HepG2 (cell line): ENCODE data around the gene CLEC20A. TPM values are rescaled to one million over a fixed set of nuclear protein-coding genes. Genes with fewer than 3 reads are reported as not detected.

Source experiments
- ATAC-seq: fragments of 200-7000 bp; cut with Tn5 transposase; 3 replicates; pipeline ENCODE4 v1.9.1; 2020; ENCODE audit warnings: mild to moderate bottlenecking, moderate library complexity
- BruUV-seq: library from RNA; stranded (reverse); fragments of 400-500 nt; replicated peaks from 2 replicates; lab custom pipeline; 2021; lab: Mats Ljungman, UMichigan
- CTCF ChIA-PET: fragments of 300-600 bp; formaldehyde crosslinking; extraction: SDS; loops from one replicate; lab custom pipeline; 2021; ENCODE audit warnings: low total read pairs, inconsistent platforms, low intra/inter-chr PET ratio; lab: Yijun Ruan, JAX
- POLR2A ChIA-PET: fragments of 350-600 bp; sonication (Branson Sonifier 250); formaldehyde crosslinking; loops from one replicate; lab custom pipeline; 2020; ENCODE audit warnings: antibody characterized with exemption, inconsistent platforms; lab: Yijun Ruan, JAX
- DNase-seq: peaks from one replicate; pipeline ENCODE4 v3.0.0-alpha.2; 2015; ENCODE audit warnings: low spot score
- FAIRE-seq: peaks from 3 replicates; lab custom pipeline; 2011; peaks lifted over from hg19 to GRCh38; lab: Jason Lieb, UNC
- H2AFZ ChIP-seq: one replicate; pipeline ENCODE4 v1.6.1; 2011; ENCODE audit warnings: low read length, inconsistent platforms
- H3K27ac ChIP-seq: fragments of 300-600 bp; 3 replicates; pipeline ENCODE4 v1.8.0; 2011; ENCODE audit warnings: mixed run types, mild to moderate bottlenecking, mixed read lengths, low read length, inconsistent platforms; ENCODE audit not compliant: insufficient read depth; ENCODE audit errors: extremely low read length
- H3K27me3 ChIP-seq, 2 experiments: fragments of 200-600 bp in 1 of 2; 2 replicates in 1 of 2; 3 replicates in 1 of 2; pipeline versions ENCODE4 v1.6.0 to v1.8.0; 2011; ENCODE audit warnings: low read length in 2 of 2, mild to moderate bottlenecking in 2 of 2, moderate library complexity in 2 of 2, inconsistent platforms in 1 of 2; ENCODE audit not compliant: insufficient read depth in 2 of 2, control insufficient read depth in 1 of 2
- H3K36me3 ChIP-seq, 2 experiments: fragments of 200-600 bp in 1 of 2; replicated peaks in 1 of 2; 2 replicates in 1 of 2; 3 replicates in 1 of 2; pipeline versions ENCODE4 v1.5.1 to v1.8.0; 2011; ENCODE audit warnings: low read length in 2 of 2, inconsistent platforms in 1 of 2; ENCODE audit not compliant: insufficient read depth in 2 of 2, control insufficient read depth in 1 of 2
- H3K4me1 ChIP-seq: 2 replicates; pipeline ENCODE4 v1.5.1; 2012; ENCODE audit warnings: low read length, inconsistent platforms; ENCODE audit not compliant: insufficient read depth
- H3K4me2 ChIP-seq: 2 replicates; pipeline ENCODE4 v1.6.0; 2011; ENCODE audit warnings: low read depth, low read length, inconsistent platforms
- H3K4me3 ChIP-seq, 3 experiments: fragments of 200-600 bp in 1 of 3; sonication (generic), shearing (Covaris generic) in 1 of 3; replicated peaks in 1 of 3; 2 replicates each; pipeline ENCODE4 v1.5.1; 2011 to 2016; ENCODE audit warnings: low read length in 3 of 3, inconsistent platforms in 2 of 3, low read depth in 2 of 3, mild to moderate bottlenecking in 2 of 3, control low read depth in 1 of 3, mixed read lengths in 1 of 3; ENCODE audit not compliant: insufficient read depth in 1 of 3
- H3K79me2 ChIP-seq: one replicate; pipeline ENCODE4 v1.6.1; 2011; ENCODE audit warnings: low read length, inconsistent platforms; ENCODE audit not compliant: insufficient read depth
- H3K9ac ChIP-seq: 2 replicates; pipeline ENCODE4 v1.6.0; 2011; ENCODE audit warnings: mild to moderate bottlenecking, low read depth, low read length, inconsistent platforms; ENCODE audit not compliant: insufficient read depth
- H3K9me3 ChIP-seq: 2 replicates; pipeline ENCODE4 v1.5.1; 2012; ENCODE audit warnings: mild to moderate bottlenecking, low read length
- H4K20me1 ChIP-seq: 2 replicates; pipeline ENCODE4 v1.6.0; 2011; ENCODE audit warnings: inconsistent platforms, mild to moderate bottlenecking, low read length, moderate library complexity; ENCODE audit not compliant: insufficient read depth
- CBX1 ChIP-seq: IDR thresholded peaks from one replicate; pipeline ENCODE4 v1.6.1; 2016; ENCODE audit warnings: antibody characterized with exemption, low read depth
- PRPF4 ChIP-seq: fragments of 200-400 bp; formaldehyde crosslinking; IDR thresholded peaks from 2 replicates; pipeline ENCODE4 v1.6.1; 2016; ENCODE audit warnings: low read length, low read depth; ENCODE audit not compliant: poor library complexity, severe bottlenecking
- ZNF253 ChIP-seq: sonication (generic); formaldehyde crosslinking; IDR thresholded peaks from 2 replicates; pipeline ENCODE4 v1.8.0; 2022; ENCODE audit warnings: mild to moderate bottlenecking, missing genetic modification reagents, borderline replicate concordance
- ZNF33A ChIP-seq: sonication (generic); formaldehyde crosslinking; IDR thresholded peaks from 2 replicates; pipeline ENCODE4 v1.5.1; 2020; ENCODE audit warnings: missing genetic modification reagents, mild to moderate bottlenecking, moderate library complexity, borderline replicate concordance
- ZNF382 ChIP-seq: sonication (generic); formaldehyde crosslinking; IDR thresholded peaks from 2 replicates; pipeline ENCODE4 v1.5.0; 2020; ENCODE audit warnings: missing genetic modification reagents, mild to moderate bottlenecking, borderline replicate concordance
- WGBS: methylation state at CpG from one replicate; pipeline ENCODE4 v1.1.6; 2017; ENCODE audit warnings: low lambda C conversion rate; 5-methylcytosine and 5-hydroxymethylcytosine counted together
- in situ Hi-C: cut with HindIII; loops from 2 replicates; pipeline ENCODE4 v1.10.0; 2017; ENCODE audit warnings: low pct_unique_long_range_greater_than_20kb; ENCODE audit not compliant: extremely low pct_ligation_motif_present
- intact Hi-C: fragments of 100-400 bp; cut with micrococcal nuclease; formaldehyde crosslinking; loops from one replicate; pipeline ENCODE4 v1.10.0; 2022; ENCODE audit not compliant: unreplicated experiment
- polyA plus RNA-seq, 8 experiments: library from polyadenylated mRNA; depleted of rRNA in 3 of 8; stranded (reverse) in 7 of 8; unstranded in 1 of 8; fragments of >200 nt; fragmentation: Illumina TruSeq in 4 of 8; extraction: Trizol in 4 of 8; gene quantifications; 2 replicates each; pipeline versions ENCODE4 v1.2.1 to v1.2.3, GENCODE V29; 2011 to 2016; ENCODE audit warnings: low read depth in 4 of 8, missing spikeins in 1 of 8, mixed read lengths in 1 of 8; ENCODE audit not compliant: insufficient read depth in 1 of 8
- total RNA-seq, 5 experiments: library from RNA; depleted of rRNA; stranded (reverse); fragments of >200 nt; fragmentation: Illumina TruSeq; extraction: Trizol; gene quantifications; 2 replicates each; pipeline ENCODE4 v1.2.3, GENCODE V29; 2016; ENCODE audit warnings: low read depth in 1 of 5
- TF ChIP-seq, protein P1 (sequence below): sonication (generic); formaldehyde crosslinking; IDR thresholded peaks from 2 replicates; pipeline ENCODE4 v1.5.1; 2020; ENCODE audit warnings: mild to moderate bottlenecking, missing genetic modification reagents, borderline replicate concordance
- TF ChIP-seq, protein P2 (sequence below): sonication (generic); formaldehyde crosslinking; IDR thresholded peaks from 2 replicates; pipeline ENCODE4 v1.4.0; 2020; ENCODE audit warnings: missing genetic modification reagents

CLEC20A gene
- total and polyA plus RNA-seq, 2 of the 13 experiments (the other 11 are each of a cell fraction or from before 2014, with no cell fraction given), result not detected

DNA sequence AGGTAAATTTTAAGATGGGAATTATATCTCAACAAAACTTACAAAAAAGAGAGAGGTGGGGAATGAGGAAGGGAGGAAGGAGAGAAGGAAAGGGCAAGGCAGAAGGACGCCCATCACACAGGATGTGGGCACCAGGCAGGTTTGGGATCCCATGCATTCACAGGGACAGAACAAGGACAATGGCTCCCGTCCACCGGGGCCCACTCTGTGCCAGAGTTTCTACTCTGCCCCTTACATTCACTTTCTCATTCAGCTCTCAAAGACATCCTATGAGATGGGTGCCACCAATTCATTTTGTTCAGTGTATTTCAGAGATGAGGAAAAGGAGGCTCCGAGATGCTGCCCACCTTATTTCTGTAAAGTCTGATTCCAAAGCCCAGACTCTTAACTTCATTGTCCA, 7.4 kb downstream of the CLEC20A start:
- Histone ChIP-seq H3K4me2 (no peak overlapping the region), H3K27ac (no peak overlapping the region), H3K4me1 (peaks cover 13% of the 10 kb centered on the region), H3K9me3 (no peaks in the 10 kb centered on the region), H2AFZ (no peak overlapping the region), H3K79me2 (no peaks in the 10 kb centered on the region), H4K20me1 (no peaks in the 10 kb centered on the region), H3K4me3 (no peak overlapping the region), H3K27me3 (peaks cover 6 to 29% of the 10 kb centered on the region in 2 experiments; a peak in 4 of 5 replicates), H3K9ac (no peak overlapping the region), H3K36me3 (no peaks in the 10 kb centered on the region)
- BruUV-seq, result no TSS peak
- ChIA-PET CTCF (no interaction called here), POLR2A (no interaction called here)
- in situ Hi-C loops (no loop called here), intact Hi-C loops (no loop called here)
- no peak for FAIRE-seq
- no peak for TF ChIP-seq CBX1
- no peak for TF ChIP-seq ZNF253 (CRISPR knock-in tag)
- TF ChIP-seq PRPF4, result no peak
- TF ChIP-seq, protein P1, sequence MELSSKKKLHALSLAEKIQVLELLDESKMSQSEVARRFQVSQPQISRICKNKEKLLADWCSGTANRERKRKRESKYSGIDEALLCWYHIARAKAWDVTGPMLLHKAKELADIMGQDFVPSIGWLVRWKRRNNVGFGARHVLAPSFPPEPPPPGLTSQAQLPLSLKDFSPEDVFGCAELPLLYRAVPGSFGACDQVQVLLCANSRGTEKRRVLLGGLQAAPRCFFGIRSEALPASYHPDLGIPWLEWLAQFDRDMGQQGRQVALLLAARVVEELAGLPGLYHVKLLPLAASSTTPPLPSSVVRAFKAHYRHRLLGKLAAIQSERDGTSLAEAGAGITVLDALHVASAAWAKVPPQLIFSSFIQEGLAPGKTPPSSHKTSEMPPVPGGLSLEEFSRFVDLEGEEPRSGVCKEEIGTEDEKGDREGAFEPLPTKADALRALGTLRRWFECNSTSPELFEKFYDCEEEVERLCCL (CRISPR knock-in tag), result no peak
- no peak for TF ChIP-seq ZNF382 (CRISPR knock-in tag)
- TF ChIP-seq ZNF33A (CRISPR knock-in tag), result no peak
- TF ChIP-seq, protein P2, sequence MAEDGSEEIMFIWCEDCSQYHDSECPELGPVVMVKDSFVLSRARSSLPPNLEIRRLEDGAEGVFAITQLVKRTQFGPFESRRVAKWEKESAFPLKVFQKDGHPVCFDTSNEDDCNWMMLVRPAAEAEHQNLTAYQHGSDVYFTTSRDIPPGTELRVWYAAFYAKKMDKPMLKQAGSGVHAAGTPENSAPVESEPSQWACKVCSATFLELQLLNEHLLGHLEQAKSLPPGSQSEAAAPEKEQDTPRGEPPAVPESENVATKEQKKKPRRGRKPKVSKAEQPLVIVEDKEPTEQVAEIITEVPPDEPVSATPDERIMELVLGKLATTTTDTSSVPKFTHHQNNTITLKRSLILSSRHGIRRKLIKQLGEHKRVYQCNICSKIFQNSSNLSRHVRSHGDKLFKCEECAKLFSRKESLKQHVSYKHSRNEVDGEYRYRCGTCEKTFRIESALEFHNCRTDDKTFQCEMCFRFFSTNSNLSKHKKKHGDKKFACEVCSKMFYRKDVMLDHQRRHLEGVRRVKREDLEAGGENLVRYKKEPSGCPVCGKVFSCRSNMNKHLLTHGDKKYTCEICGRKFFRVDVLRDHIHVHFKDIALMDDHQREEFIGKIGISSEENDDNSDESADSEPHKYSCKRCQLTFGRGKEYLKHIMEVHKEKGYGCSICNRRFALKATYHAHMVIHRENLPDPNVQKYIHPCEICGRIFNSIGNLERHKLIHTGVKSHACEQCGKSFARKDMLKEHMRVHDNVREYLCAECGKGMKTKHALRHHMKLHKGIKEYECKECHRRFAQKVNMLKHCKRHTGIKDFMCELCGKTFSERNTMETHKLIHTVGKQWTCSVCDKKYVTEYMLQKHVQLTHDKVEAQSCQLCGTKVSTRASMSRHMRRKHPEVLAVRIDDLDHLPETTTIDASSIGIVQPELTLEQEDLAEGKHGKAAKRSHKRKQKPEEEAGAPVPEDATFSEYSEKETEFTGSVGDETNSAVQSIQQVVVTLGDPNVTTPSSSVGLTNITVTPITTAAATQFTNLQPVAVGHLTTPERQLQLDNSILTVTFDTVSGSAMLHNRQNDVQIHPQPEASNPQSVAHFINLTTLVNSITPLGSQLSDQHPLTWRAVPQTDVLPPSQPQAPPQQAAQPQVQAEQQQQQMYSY (CRISPR knock-in tag), result peak; percentile 54; the same call in 1 of the 2 replicates
- DNase-seq, result no peak
- no peak for ATAC-seq
- WGBS, result 35% methylated on average over 4 of the region's 4 CpGs
